K562 (cell line): ENCODE measurements around the gene PTPRO. TPM values are rescaled to one million over a fixed set of nuclear protein-coding genes. Genes with fewer than 3 reads are reported as not detected.

Experiments
- ATAC-seq: fragments of 200-7000 bp; cut with Tn5 transposase; 3 replicates; pipeline ENCODE4 v1.9.1; 2020; ENCODE audit warnings: moderate library complexity
- BruUV-seq: library from RNA; stranded (reverse); fragments of 400-500 nt; replicated peaks from 2 replicates; lab custom pipeline; 2021; lab: Mats Ljungman, UMichigan
- CTCF ChIA-PET: fragments of 300-600 bp; formaldehyde crosslinking; extraction: SDS; loops from one replicate; lab custom pipeline; 2021; ENCODE audit warnings: low intra/inter-chr PET ratio; lab: Yijun Ruan, JAX
- POLR2A ChIA-PET: fragments of 300-600, 350-650 bp; sonication (Branson Sonifier 250); formaldehyde crosslinking; extraction: SDS; loops from one replicate; lab custom pipeline; 2021; ENCODE audit warnings: antibody characterized with exemption, inconsistent platforms; lab: Yijun Ruan, JAX
- DNase-seq, 4 experiments: peaks; one replicate each; pipeline versions ENCODE4 v3.0.0 to v3.0.0-alpha.2; 2011 to 2018; ENCODE audit warnings: low spot score in 3 of 4, mixed read lengths in 3 of 4; ENCODE audit errors: extremely low read depth in 1 of 4
- FAIRE-seq: peaks from 2 replicates; lab custom pipeline; 2011; peaks lifted over from hg19 to GRCh38; lab: Jason Lieb, UNC
- H2AFZ ChIP-seq: 2 replicates; pipeline ENCODE4 v1.6.0; 2011; ENCODE audit warnings: low read depth, low read length, control low read depth, inconsistent platforms
- H3K27ac ChIP-seq: fragments of 200-600 bp; 3 replicates; pipeline ENCODE4 v1.8.0; 2011; ENCODE audit warnings: low read depth, mild to moderate bottlenecking, control low read depth, inconsistent platforms, low read length, moderate library complexity, mixed read lengths; ENCODE audit errors: extremely low read depth
- H3K27me3 ChIP-seq, 2 experiments: fragments of 300-600 bp in 1 of 2; 2 replicates in 1 of 2; 3 replicates in 1 of 2; pipeline versions ENCODE4 v1.6.0 to v1.8.0; 2011; ENCODE audit warnings: inconsistent platforms in 2 of 2, low read length in 2 of 2, mild to moderate bottlenecking in 1 of 2, mixed read lengths in 1 of 2, moderate library complexity in 1 of 2; ENCODE audit not compliant: control insufficient read depth in 2 of 2, insufficient read depth in 2 of 2
- H3K36me3 ChIP-seq: fragments of 300-600 bp; 3 replicates; pipeline ENCODE4 v1.8.0; 2011; ENCODE audit warnings: mild to moderate bottlenecking, low read length, inconsistent platforms; ENCODE audit not compliant: control insufficient read depth, insufficient read depth
- H3K4me1 ChIP-seq, 2 experiments: fragments of 200-600 bp in 1 of 2; replicated peaks in 1 of 2; 2 replicates in 1 of 2; 3 replicates in 1 of 2; pipeline versions ENCODE4 v1.5.1 to v1.8.0; 2011; ENCODE audit warnings: inconsistent platforms in 2 of 2, low read length in 2 of 2, mild to moderate bottlenecking in 1 of 2, mixed read lengths in 1 of 2, moderate library complexity in 1 of 2; ENCODE audit not compliant: control insufficient read depth in 2 of 2, insufficient read depth in 2 of 2
- H3K4me2 ChIP-seq: 2 replicates; pipeline ENCODE4 v1.6.1; 2011; ENCODE audit warnings: low read length, control low read depth, inconsistent platforms, mixed read lengths; ENCODE audit not compliant: insufficient read depth
- H3K4me3 ChIP-seq: fragments of 200-600 bp; sonication (generic), shearing (Covaris generic); 2 replicates; pipeline ENCODE4 v1.5.1; 2016; ENCODE audit warnings: control low read depth, inconsistent platforms
- H3K79me2 ChIP-seq: fragments of 200-600 bp; 3 replicates; pipeline ENCODE4 v1.8.0; 2011; ENCODE audit warnings: low read length, inconsistent platforms; ENCODE audit not compliant: control insufficient read depth, insufficient read depth
- H3K9ac ChIP-seq, 2 experiments: 2 replicates each; pipeline versions ENCODE4 v1.6.0 to v1.6.1; 2011; ENCODE audit warnings: low read depth in 2 of 2, low read length in 2 of 2, control low read depth in 1 of 2, inconsistent platforms in 1 of 2, mild to moderate bottlenecking in 1 of 2, mixed read lengths in 1 of 2; ENCODE audit not compliant: insufficient read depth in 1 of 2
- H3K9me1 ChIP-seq: one replicate; pipeline ENCODE4 v1.6.0; 2011; ENCODE audit warnings: inconsistent platforms, mild to moderate bottlenecking, low read length, moderate library complexity; ENCODE audit not compliant: control insufficient read depth, insufficient read depth
- H3K9me3 ChIP-seq: replicated peaks from 2 replicates; pipeline ENCODE4 v1.5.1; 2011; ENCODE audit warnings: low read depth, low read length, inconsistent platforms; ENCODE audit not compliant: control insufficient read depth, insufficient read depth
- H4K20me1 ChIP-seq: replicated peaks from 2 replicates; pipeline ENCODE4 v1.6.1; 2011; ENCODE audit warnings: low read length, inconsistent platforms, mixed read lengths; ENCODE audit not compliant: control insufficient read depth, insufficient read depth
- HIVEP1 ChIP-seq: fragments of 250-450 bp; sonication (Bioruptor Pico); IDR thresholded peaks from 2 replicates; pipeline ENCODE4 v1.4.0; 2020; ENCODE audit warnings: mild to moderate bottlenecking
- NR2C2 ChIP-seq, 2 experiments: fragments of 200-800 bp in 1 of 2; sonication (Bioruptor generic) in 1 of 2; sonication (generic) in 1 of 2; formaldehyde crosslinking in 1 of 2; IDR thresholded peaks; 2 replicates each; pipeline versions ENCODE4 v1.6.1 to v1.8.0; 2016 to 2022; ENCODE audit warnings: mild to moderate bottlenecking in 1 of 2, missing compliant biosample characterization in 1 of 2, missing genetic modification characterization in 1 of 2, missing genetic modification reagents in 1 of 2
- ZNF184 ChIP-seq: sonication (generic); formaldehyde crosslinking; IDR thresholded peaks from 2 replicates; pipeline ENCODE4 v1.5.0; 2020; ENCODE audit warnings: missing genetic modification reagents
- WGBS: fragments of 100-300 bp; shearing (Covaris generic); methylation state at CpG from one replicate; pipeline ENCODE4 v1.1.6; 2016; ENCODE audit warnings: low coverage, mixed read lengths; ENCODE audit not compliant: insufficient coverage; ENCODE audit errors: missing lambda C conversion rate; 5-methylcytosine and 5-hydroxymethylcytosine counted together
- in situ Hi-C: fragments of 300-500 bp; cut with MboI; formaldehyde crosslinking; loops from 4 replicates; pipeline ENCODE4 v1.15.0; 2018; ENCODE audit warnings: inconsistent platforms, mixed read lengths
- intact Hi-C: fragments of 100-400 bp; cut with micrococcal nuclease; formaldehyde crosslinking; loops from 2 replicates; pipeline ENCODE4 v1.14.2; 2022
- polyA plus RNA-seq, 8 experiments: library from polyadenylated mRNA; depleted of rRNA in 4 of 8; stranded (reverse) in 5 of 8; unstranded in 3 of 8; fragments of >200 nt; fragmentation: Nextera tagmentation in 2 of 8; fragmentation: Illumina TruSeq in 1 of 8; extraction: Ambion mirVana in 2 of 8; extraction: Trizol in 1 of 8; gene quantifications; 2 replicates each; pipeline versions ENCODE4 v1.2.1 to v1.2.3, GENCODE V29; 2011 to 2014; ENCODE audit warnings: inconsistent platforms in 1 of 8, missing spikeins in 1 of 8
- total RNA-seq, 7 experiments: library from RNA; depleted of rRNA in 6 of 7; stranded (reverse); fragments of >200 nt in 6 of 7; fragmentation: Illumina TruSeq in 2 of 7; extraction: Trizol in 2 of 7; gene quantifications; 2 replicates each; pipeline versions ENCODE4 v1.2.1 to v1.2.3, GENCODE V29; 2011 to 2021; ENCODE audit warnings: low replicate concordance in 1 of 7
- TF ChIP-seq, protein P1 (sequence below): sonication (generic); formaldehyde crosslinking; IDR thresholded peaks from 2 replicates; pipeline ENCODE4 v1.8.0; 2023; ENCODE audit warnings: mild to moderate bottlenecking, missing genetic modification reagents

The PTPRO gene
- total and polyA plus RNA-seq, 9 of the 15 experiments (the other 6 are each of a cell fraction or from before 2014, with no cell fraction given), result 0.22 TPM; not detected in 8

DNA sequence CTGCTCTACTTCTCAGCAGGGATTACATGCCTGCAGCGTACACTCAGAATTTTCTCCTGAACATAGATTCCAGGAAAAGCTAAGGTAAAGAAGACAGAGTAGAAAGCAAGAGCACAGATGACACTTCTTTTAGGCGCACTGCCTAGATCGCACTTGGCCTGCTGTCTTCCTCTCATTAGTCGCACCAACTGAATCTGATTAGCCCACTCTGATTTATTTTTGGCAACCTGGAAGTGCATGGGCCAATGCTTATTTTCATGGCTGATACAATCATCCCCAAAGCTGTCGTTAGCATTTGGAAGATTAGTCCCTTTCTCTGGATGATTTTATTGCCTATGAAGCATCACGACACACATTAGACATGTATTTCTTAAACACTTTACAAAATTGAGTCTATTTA is 152.5 kb downstream of the PTPRO start (continued):
- TF ChIP-seq, protein P1, sequence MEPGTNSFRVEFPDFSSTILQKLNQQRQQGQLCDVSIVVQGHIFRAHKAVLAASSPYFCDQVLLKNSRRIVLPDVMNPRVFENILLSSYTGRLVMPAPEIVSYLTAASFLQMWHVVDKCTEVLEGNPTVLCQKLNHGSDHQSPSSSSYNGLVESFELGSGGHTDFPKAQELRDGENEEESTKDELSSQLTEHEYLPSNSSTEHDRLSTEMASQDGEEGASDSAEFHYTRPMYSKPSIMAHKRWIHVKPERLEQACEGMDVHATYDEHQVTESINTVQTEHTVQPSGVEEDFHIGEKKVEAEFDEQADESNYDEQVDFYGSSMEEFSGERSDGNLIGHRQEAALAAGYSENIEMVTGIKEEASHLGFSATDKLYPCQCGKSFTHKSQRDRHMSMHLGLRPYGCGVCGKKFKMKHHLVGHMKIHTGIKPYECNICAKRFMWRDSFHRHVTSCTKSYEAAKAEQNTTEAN (CRISPR knock-in tag), result no peak
- no peak for TF ChIP-seq HIVEP1 (CRISPR knock-in tag)

DNA sequence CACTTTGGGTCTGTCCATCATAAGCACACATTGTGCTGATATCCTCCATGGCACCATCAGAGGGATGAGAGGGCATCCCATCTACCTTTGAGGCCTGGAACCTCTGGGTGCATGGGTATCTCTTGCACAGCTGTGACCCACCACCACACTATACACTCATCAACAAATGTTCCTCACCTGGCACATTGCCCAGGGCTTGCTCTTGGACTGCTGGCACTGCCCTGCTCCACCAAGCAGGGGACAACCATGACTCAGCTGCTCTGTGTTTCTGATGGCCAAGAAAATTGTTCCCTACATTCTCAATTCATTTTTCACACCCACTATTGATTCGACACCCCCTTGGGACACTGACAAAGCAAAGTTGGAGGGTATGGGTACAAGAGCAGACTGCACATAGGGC is 155.5 kb downstream of the PTPRO start:
- Histone ChIP-seq H3K36me3 (no peaks in the 10 kb centered on the region), H3K27me3 (no peaks in the 10 kb centered on the region), H3K4me2 (no peak overlapping the region), H3K27ac (no peak overlapping the region), H3K79me2 (no peaks in the 10 kb centered on the region), H4K20me1 (no peaks in the 10 kb centered on the region), H2AFZ (no peak overlapping the region), H3K9me1 (no peaks in the 10 kb centered on the region), H3K9me3 (no peaks in the 10 kb centered on the region), H3K4me3 (no peak overlapping the region), H3K4me1 (no peaks in the 10 kb centered on the region), H3K9ac (no peak overlapping the region)
- no TSS peak for BruUV-seq
- CTCF ChIA-PET, result no interaction called here
- no peak for TF ChIP-seq ZNF184 (CRISPR knock-in tag)
- TF ChIP-seq NR2C2 (CRISPR knock-in tag; IDR thresholded peaks at IDR 0.05), result no peak
- no peak for TF ChIP-seq NR2C2 (tag; IDR thresholded peaks at IDR 0.05)
- ATAC-seq, result no peak
- 0% methylated on average over 1 of the region's 1 CpG for WGBS
- FAIRE-seq, result no peak
- DNase-seq, result no peak
- in situ Hi-C loops, result no loop called here
- intact Hi-C loops, result no loop called here
- POLR2A ChIA-PET, result no interaction called here
